LHCN-M2 (cell line): Measurements from ENCODE around the gene TET1. TPM values are rescaled to one million over a fixed set of nuclear protein-coding genes. Genes with fewer than 3 reads are reported as not detected.
"Not testable (repeated sequence)": the region's sequence is repeated elsewhere in the genome, so short reads cannot be mapped to it uniquely, and the experiment has no call there.

Source experiments
- DNase-seq: peaks from one replicate; pipeline ENCODE4 v3.0.0-alpha.2; 2012; ENCODE audit warnings: low read depth
- total RNA-seq: library from RNA; depleted of rRNA; stranded (reverse); fragments of >200 nt; gene quantifications from 2 replicates; pipeline ENCODE4 v1.2.3, GENCODE V29; 2014

TET1 gene
- total RNA-seq, 1 experiment from 2014 or later: 3.2 TPM

- DNase-seq: no peak
These were observed 46.8 kb downstream of the TET1 start for GRCh38 chr10:68606918-68607317.

GRCh38 chr10:68610023-68610422, 49.9 kb downstream of the TET1 start:
- not testable (repeated sequence) for DNase-seq

GRCh38 chr10:68611227-68611626, 51.1 kb downstream of the TET1 start:
- DNase-seq: no peak

- DNase-seq: not testable (repeated sequence)
These were observed 53.8 kb downstream of the TET1 start for GRCh38 chr10:68613974-68614373.

GRCh38 chr10:68617691-68618090, 57.6 kb downstream of the TET1 start:
- DNase-seq: not testable (repeated sequence)

- no peak for DNase-seq
These were observed 58.1 kb downstream of the TET1 start for GRCh38 chr10:68618234-68618633.

GRCh38 chr10:68619595-68619994, 59.5 kb downstream of the TET1 start:
- DNase-seq: no peak

GRCh38 chr10:68625316-68625921, 65.3 kb downstream of the TET1 start:
- DNase-seq: no peak

GRCh38 chr10:68628576-68629127, 68.5 kb downstream of the TET1 start:
- peak; percentile 47 for DNase-seq

- DNase-seq: not testable (repeated sequence)
These were observed 72.1 kb downstream of the TET1 start for GRCh38 chr10:68632271-68632560.

- no peak for DNase-seq
These were observed 73.1 kb downstream of the TET1 start for GRCh38 chr10:68633281-68633680.

- no peak for DNase-seq
These were observed 73.8 kb downstream of the TET1 start for GRCh38 chr10:68633816-68634466.

- no peak for DNase-seq
These were observed 76.2 kb downstream of the TET1 start for GRCh38 chr10:68636335-68636734.

- not testable (repeated sequence) for DNase-seq
These were observed 83.4 kb downstream of the TET1 start for GRCh38 chr10:68643550-68643949.

GRCh38 chr10:68647672-68648341, 87.7 kb downstream of the TET1 start:
- DNase-seq: peak; percentile 88

- DNase-seq: no peak
These were observed 95.5 kb downstream of the TET1 start for GRCh38 chr10:68655620-68656126.

- peak; percentile 78 for DNase-seq
These were observed 105.7 kb downstream of the TET1 start for GRCh38 chr10:68665841-68666240.

GRCh38 chr10:68666280-68666760, 106.2 kb downstream of the TET1 start:
- peak; percentile 89 for DNase-seq

GRCh38 chr10:68668231-68668630, 108.1 kb downstream of the TET1 start:
- DNase-seq: no peak

GRCh38 chr10:68668972-68669371, 108.8 kb downstream of the TET1 start:
- no peak for DNase-seq

- DNase-seq: no peak
These were observed 124.3 kb downstream of the TET1 start for GRCh38 chr10:68684413-68684812.

- DNase-seq: no peak
These were observed 135.9 kb downstream of the TET1 start for GRCh38 chr10:68696018-68696417.
